WTC11 (cell line): ENCODE data around the gene CAMTA1. TPM values are rescaled to one million over a fixed set of nuclear protein-coding genes. Genes with fewer than 3 reads are reported as not detected.

ENCODE experiments used
- ATAC-seq: fragments of 200-7000 bp; cut with Tn5 transposase; 2 replicates; pipeline ENCODE4 v1.10.0; 2021; ENCODE audit warnings: mild to moderate bottlenecking, moderate library complexity
- CTCF ChIA-PET: fragments of 300-600 bp; sonication (Branson Sonifier 250); formaldehyde crosslinking; loops from one replicate; lab custom pipeline; 2021; ENCODE audit warnings: antibody characterized with exemption; lab: Charles Lee
- POLR2A ChIA-PET: fragments of 350-600 bp; sonication (Branson Sonifier 250); formaldehyde crosslinking; loops from one replicate; lab custom pipeline; 2021; ENCODE audit warnings: antibody characterized with exemption; lab: Charles Lee
- DNase-seq: peaks from one replicate; pipeline ENCODE4 v3.0.0; 2021; ENCODE audit warnings: low spot score
- H3K27ac Mint-ChIP-seq: 2 replicates; pipeline ENCODE4 v1.8.0; 2021; ENCODE audit warnings: mixed read lengths
- H3K27me3 Mint-ChIP-seq: 2 replicates; pipeline ENCODE4 v1.8.0; 2021; ENCODE audit warnings: low read depth, mild to moderate bottlenecking, moderate library complexity, mixed read lengths
- H3K36me3 Mint-ChIP-seq: 2 replicates; pipeline ENCODE4 v1.8.0; 2021; ENCODE audit warnings: mixed read lengths
- H3K4me1 Mint-ChIP-seq: 2 replicates; pipeline ENCODE4 v1.8.0; 2022; ENCODE audit warnings: mixed read lengths
- H3K4me3 Mint-ChIP-seq: 2 replicates; pipeline ENCODE4 v1.8.0; 2021; ENCODE audit warnings: mild to moderate bottlenecking, moderate library complexity, mixed read lengths
- H3K9me3 Mint-ChIP-seq: 2 replicates; pipeline ENCODE4 v1.8.0; 2021; ENCODE audit warnings: mixed read lengths
- JUN ChIP-seq: sonication (generic); formaldehyde crosslinking; IDR thresholded peaks from 2 replicates; pipeline ENCODE4 v1.8.0; 2023; ENCODE audit warnings: mild to moderate bottlenecking, missing genetic modification reagents
- MXD4 ChIP-seq: fragments of 250-450 bp; sonication (Bioruptor Pico); IDR thresholded peaks from 2 replicates; pipeline ENCODE4 v1.8.0; 2021; ENCODE audit warnings: mild to moderate bottlenecking, moderate library complexity, borderline replicate concordance
- NFE2L1 ChIP-seq: sonication (generic); formaldehyde crosslinking; IDR thresholded peaks from 2 replicates; pipeline ENCODE4 v1.8.1; 2023; ENCODE audit warnings: missing genetic modification reagents
- NFYB ChIP-seq: sonication (generic); formaldehyde crosslinking; conservative IDR thresholded peaks from 2 replicates; pipeline ENCODE4 v1.8.0; 2022; ENCODE audit warnings: low read depth, missing genetic modification reagents
- NR3C1 ChIP-seq: sonication (generic); formaldehyde crosslinking; conservative IDR thresholded peaks from 2 replicates; pipeline ENCODE4 v1.8.1; 2023; ENCODE audit warnings: low read depth, mild to moderate bottlenecking, missing genetic modification reagents
- OVOL2 ChIP-seq: fragments of 250-450 bp; sonication (Bioruptor Pico); IDR thresholded peaks from 2 replicates; pipeline ENCODE4 v1.9.0; 2021; ENCODE audit warnings: mild to moderate bottlenecking, borderline replicate concordance
- RORB ChIP-seq: fragments of 250-450 bp; sonication (Bioruptor Pico); IDR thresholded peaks from 2 replicates; pipeline ENCODE4 v1.9.0; 2021; ENCODE audit warnings: mild to moderate bottlenecking
- TP53 ChIP-seq: sonication (generic); formaldehyde crosslinking; IDR thresholded peaks from 2 replicates; pipeline ENCODE4 v1.8.1; 2023; ENCODE audit warnings: mild to moderate bottlenecking, missing genetic modification reagents
- ZNF423 ChIP-seq: fragments of 250-450 bp; sonication (Bioruptor Pico); IDR thresholded peaks from 2 replicates; pipeline ENCODE4 v2.1.2; 2022; ENCODE audit warnings: mild to moderate bottlenecking, moderate library complexity
- ZNF671 ChIP-seq: fragments of 250-450 bp; sonication (Bioruptor Pico); IDR thresholded peaks from 2 replicates; pipeline ENCODE4 v1.8.0; 2021; ENCODE audit warnings: mild to moderate bottlenecking
- total RNA-seq: library from RNA; stranded (reverse); gene quantifications from 3 replicates; pipeline ENCODE4 v1.2.3, GENCODE V29; 2021
- TF ChIP-seq, protein P1 (sequence below): sonication (generic); formaldehyde crosslinking; IDR thresholded peaks from 2 replicates; pipeline ENCODE4 v1.8.0; 2022; ENCODE audit warnings: missing genetic modification reagents
- TF ChIP-seq, protein P2 (sequence below): sonication (generic); formaldehyde crosslinking; IDR thresholded peaks from 2 replicates; pipeline ENCODE4 v1.8.1; 2022; ENCODE audit warnings: low read depth, mild to moderate bottlenecking, moderate library complexity, missing genetic modification reagents, borderline replicate concordance
- TF ChIP-seq, protein P3 (sequence below): fragments of 250-450 bp; sonication (Bioruptor Pico); IDR thresholded peaks from 2 replicates; pipeline ENCODE4 v1.9.0; 2021; ENCODE audit warnings: mild to moderate bottlenecking
- TF ChIP-seq, protein P4 (sequence below): sonication (generic); formaldehyde crosslinking; IDR thresholded peaks from 2 replicates; pipeline ENCODE4 v1.8.1; 2023; ENCODE audit warnings: mild to moderate bottlenecking, missing genetic modification reagents

The CAMTA1 gene
- total RNA-seq, 1 experiment from 2014 or later = 86.4 TPM

DNA sequence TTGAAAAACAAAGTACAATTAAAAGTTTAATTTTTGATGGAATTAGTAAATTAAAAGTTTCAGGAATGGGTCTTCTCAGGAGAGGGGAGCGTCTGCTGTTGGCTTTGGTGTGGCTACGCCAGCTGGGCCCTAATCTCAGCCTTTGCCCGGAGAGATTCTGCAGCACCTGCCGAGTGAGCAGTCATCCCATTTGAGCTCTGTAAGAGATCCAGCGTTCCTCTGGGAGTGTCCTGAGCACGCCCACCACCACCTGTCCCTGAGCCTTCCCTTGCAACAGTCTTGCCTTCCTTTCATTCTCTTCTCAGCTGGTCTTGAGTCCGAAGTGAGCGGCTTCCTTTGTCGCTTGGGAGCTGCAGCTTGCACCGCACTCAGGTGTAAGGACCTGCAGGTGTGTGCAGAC lies 263.1 kb downstream of the CAMTA1 start:
- H3K36me3 Mint-ChIP-seq = no peaks in the 10 kb centered on the region
- DNase-seq = no peak
- no peak for TF ChIP-seq NFE2L1
- TF ChIP-seq NR3C1 (CRISPR knock-in tag) = no peak
- no peak for TF ChIP-seq NFYB (CRISPR knock-in tag)
- TF ChIP-seq RORB (CRISPR knock-in tag) = no peak
- TF ChIP-seq, protein P1, sequence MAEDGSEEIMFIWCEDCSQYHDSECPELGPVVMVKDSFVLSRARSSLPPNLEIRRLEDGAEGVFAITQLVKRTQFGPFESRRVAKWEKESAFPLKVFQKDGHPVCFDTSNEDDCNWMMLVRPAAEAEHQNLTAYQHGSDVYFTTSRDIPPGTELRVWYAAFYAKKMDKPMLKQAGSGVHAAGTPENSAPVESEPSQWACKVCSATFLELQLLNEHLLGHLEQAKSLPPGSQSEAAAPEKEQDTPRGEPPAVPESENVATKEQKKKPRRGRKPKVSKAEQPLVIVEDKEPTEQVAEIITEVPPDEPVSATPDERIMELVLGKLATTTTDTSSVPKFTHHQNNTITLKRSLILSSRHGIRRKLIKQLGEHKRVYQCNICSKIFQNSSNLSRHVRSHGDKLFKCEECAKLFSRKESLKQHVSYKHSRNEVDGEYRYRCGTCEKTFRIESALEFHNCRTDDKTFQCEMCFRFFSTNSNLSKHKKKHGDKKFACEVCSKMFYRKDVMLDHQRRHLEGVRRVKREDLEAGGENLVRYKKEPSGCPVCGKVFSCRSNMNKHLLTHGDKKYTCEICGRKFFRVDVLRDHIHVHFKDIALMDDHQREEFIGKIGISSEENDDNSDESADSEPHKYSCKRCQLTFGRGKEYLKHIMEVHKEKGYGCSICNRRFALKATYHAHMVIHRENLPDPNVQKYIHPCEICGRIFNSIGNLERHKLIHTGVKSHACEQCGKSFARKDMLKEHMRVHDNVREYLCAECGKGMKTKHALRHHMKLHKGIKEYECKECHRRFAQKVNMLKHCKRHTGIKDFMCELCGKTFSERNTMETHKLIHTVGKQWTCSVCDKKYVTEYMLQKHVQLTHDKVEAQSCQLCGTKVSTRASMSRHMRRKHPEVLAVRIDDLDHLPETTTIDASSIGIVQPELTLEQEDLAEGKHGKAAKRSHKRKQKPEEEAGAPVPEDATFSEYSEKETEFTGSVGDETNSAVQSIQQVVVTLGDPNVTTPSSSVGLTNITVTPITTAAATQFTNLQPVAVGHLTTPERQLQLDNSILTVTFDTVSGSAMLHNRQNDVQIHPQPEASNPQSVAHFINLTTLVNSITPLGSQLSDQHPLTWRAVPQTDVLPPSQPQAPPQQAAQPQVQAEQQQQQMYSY (CRISPR knock-in tag) = no peak
- no peak for TF ChIP-seq ZNF423 (CRISPR knock-in tag)
- no peak for TF ChIP-seq OVOL2
- TF ChIP-seq JUN (CRISPR knock-in tag) = no peak
- TF ChIP-seq, protein P2, sequence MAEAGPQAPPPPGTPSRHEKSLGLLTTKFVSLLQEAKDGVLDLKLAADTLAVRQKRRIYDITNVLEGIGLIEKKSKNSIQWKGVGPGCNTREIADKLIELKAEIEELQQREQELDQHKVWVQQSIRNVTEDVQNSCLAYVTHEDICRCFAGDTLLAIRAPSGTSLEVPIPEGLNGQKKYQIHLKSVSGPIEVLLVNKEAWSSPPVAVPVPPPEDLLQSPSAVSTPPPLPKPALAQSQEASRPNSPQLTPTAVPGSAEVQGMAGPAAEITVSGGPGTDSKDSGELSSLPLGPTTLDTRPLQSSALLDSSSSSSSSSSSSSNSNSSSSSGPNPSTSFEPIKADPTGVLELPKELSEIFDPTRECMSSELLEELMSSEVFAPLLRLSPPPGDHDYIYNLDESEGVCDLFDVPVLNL (CRISPR knock-in tag) = no peak
- TF ChIP-seq MXD4 (CRISPR knock-in tag) = no peak
- no peak for TF ChIP-seq ZNF671 (CRISPR knock-in tag)
- TF ChIP-seq, protein P3, sequence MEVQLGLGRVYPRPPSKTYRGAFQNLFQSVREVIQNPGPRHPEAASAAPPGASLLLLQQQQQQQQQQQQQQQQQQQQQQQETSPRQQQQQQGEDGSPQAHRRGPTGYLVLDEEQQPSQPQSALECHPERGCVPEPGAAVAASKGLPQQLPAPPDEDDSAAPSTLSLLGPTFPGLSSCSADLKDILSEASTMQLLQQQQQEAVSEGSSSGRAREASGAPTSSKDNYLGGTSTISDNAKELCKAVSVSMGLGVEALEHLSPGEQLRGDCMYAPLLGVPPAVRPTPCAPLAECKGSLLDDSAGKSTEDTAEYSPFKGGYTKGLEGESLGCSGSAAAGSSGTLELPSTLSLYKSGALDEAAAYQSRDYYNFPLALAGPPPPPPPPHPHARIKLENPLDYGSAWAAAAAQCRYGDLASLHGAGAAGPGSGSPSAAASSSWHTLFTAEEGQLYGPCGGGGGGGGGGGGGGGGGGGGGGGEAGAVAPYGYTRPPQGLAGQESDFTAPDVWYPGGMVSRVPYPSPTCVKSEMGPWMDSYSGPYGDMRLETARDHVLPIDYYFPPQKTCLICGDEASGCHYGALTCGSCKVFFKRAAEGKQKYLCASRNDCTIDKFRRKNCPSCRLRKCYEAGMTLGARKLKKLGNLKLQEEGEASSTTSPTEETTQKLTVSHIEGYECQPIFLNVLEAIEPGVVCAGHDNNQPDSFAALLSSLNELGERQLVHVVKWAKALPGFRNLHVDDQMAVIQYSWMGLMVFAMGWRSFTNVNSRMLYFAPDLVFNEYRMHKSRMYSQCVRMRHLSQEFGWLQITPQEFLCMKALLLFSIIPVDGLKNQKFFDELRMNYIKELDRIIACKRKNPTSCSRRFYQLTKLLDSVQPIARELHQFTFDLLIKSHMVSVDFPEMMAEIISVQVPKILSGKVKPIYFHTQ (CRISPR knock-in tag) = no peak
- TF ChIP-seq, all 79 proteins: peak for 0
- H3K27ac Mint-ChIP-seq = no peak overlapping the region
- H3K9me3 Mint-ChIP-seq = no peaks in the 10 kb centered on the region
- H3K4me1 Mint-ChIP-seq = peaks cover 15% of the 10 kb centered on the region
- CTCF ChIA-PET = interaction anchor here (1.0 to 2.3 kb wide), 3 partner anchors 22 to 160 kb away, joined by 3 to 24 read pairs (median 4); no protein-coding TSS in a partner anchor
- POLR2A ChIA-PET = no interaction called here
- H3K4me3 Mint-ChIP-seq = no peak overlapping the region
- ATAC-seq = no peak
- no peaks in the 10 kb centered on the region for H3K27me3 Mint-ChIP-seq

DNA sequence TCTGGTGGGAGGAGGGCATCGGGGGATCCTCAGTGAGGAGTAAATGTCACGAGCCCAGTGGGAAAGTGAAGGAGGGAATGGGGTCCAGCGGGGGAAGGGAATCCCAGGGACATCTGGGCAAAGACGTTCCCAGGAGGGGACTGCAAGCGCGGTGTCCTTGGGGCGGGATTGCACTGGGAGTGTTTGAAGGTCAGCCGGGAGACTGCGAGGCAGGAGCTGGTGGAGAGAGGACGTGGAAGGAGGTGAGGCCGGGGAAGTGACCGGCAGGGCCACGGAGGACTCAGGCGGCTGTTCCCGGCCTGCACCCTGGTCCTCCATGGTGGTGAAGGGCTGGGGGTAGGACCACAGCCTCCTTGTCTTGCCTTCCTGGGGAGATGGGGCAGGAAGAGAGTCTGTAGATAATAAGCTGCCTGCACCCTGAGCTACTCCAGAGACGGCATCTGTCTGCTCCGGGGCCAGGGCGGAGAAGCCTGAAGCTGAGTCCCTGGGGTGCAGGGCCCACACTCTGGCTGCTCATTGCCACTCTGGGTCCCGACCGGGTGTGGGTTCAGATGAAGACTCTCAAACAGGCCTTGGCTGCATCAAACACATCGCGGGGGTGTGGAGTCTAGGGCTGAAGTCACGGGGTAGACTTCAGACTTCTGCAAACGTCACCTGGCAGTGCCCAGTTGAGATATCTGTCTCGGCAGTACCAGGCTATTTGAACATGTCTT lies 264.8 kb downstream of the CAMTA1 start:
- Mint-ChIP-seq H3K27me3 (no peaks in the 10 kb centered on the region), H3K36me3 (no peaks in the 10 kb centered on the region), H3K4me1 (peaks cover 4% of the 10 kb centered on the region; the same call in 1 of the 2 replicates), H3K27ac (no peak overlapping the region), H3K9me3 (0 out of 2 replicates have a peak, but pooled peaks cover 8% of the 10 kb centered on the region), H3K4me3 (no peak overlapping the region)
- ATAC-seq = no peak
- POLR2A ChIA-PET = no interaction called here
- no peak for DNase-seq
- CTCF ChIA-PET = interaction anchor here (1.1 to 1.5 kb wide), 2 partner anchors 20 to 158 kb away, joined by 4 to 7 read pairs; no protein-coding TSS in a partner anchor
- no peak for TF ChIP-seq TP53 (CRISPR knock-in tag)
- TF ChIP-seq, protein P2 (CRISPR knock-in tag) = no peak
- TF ChIP-seq, protein P4, sequence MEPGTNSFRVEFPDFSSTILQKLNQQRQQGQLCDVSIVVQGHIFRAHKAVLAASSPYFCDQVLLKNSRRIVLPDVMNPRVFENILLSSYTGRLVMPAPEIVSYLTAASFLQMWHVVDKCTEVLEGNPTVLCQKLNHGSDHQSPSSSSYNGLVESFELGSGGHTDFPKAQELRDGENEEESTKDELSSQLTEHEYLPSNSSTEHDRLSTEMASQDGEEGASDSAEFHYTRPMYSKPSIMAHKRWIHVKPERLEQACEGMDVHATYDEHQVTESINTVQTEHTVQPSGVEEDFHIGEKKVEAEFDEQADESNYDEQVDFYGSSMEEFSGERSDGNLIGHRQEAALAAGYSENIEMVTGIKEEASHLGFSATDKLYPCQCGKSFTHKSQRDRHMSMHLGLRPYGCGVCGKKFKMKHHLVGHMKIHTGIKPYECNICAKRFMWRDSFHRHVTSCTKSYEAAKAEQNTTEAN (CRISPR knock-in tag) = no peak
